GM23338 (cell line): ENCODE data around the gene MMP19. TPM values are rescaled to one million over a fixed set of nuclear protein-coding genes. Genes with fewer than 3 reads are reported as not detected.

ENCODE experiments used
- ATAC-seq: fragments of 200-7000 bp; cut with Tn5 transposase; 3 replicates; pipeline ENCODE4 v1.9.1; 2020
- DNase-seq: peaks from one replicate; pipeline ENCODE4 v3.0.0-alpha.2; 2015; ENCODE audit warnings: low spot score
- H2AFZ ChIP-seq: fragments of 200-600 bp; sonication (generic); 2 replicates; pipeline ENCODE4 v1.8.0; 2016; ENCODE audit warnings: antibody characterized with exemption, mild to moderate bottlenecking, moderate library complexity
- H3F3A ChIP-seq: fragments of 200-600 bp; sonication (generic); replicated peaks from 2 replicates; pipeline ENCODE4 v1.8.0; 2017; ENCODE audit warnings: antibody characterized with exemption, mixed run types, low read depth
- H3K27ac ChIP-seq: fragments of 200-600 bp; sonication (generic); 2 replicates; pipeline ENCODE4 v1.6.1; 2016; ENCODE audit warnings: low read depth
- H3K27me3 ChIP-seq: fragments of 200-600 bp; sonication (generic); 2 replicates; pipeline ENCODE4 v1.8.0; 2016; ENCODE audit warnings: mild to moderate bottlenecking, mixed run types, moderate library complexity; ENCODE audit not compliant: insufficient read depth
- H3K36me3 ChIP-seq: fragments of 200-600 bp; sonication (generic); 2 replicates; pipeline ENCODE4 v1.8.0; 2016; ENCODE audit warnings: mild to moderate bottlenecking; ENCODE audit not compliant: insufficient read depth
- H3K4me1 ChIP-seq: fragments of 200-600 bp; sonication (generic); 2 replicates; pipeline ENCODE4 v1.8.0; 2016; ENCODE audit warnings: mild to moderate bottlenecking, moderate library complexity; ENCODE audit not compliant: insufficient read depth
- H3K4me2 ChIP-seq: fragments of 200-600 bp; sonication (generic); 2 replicates; pipeline ENCODE4 v1.7.1; 2017; ENCODE audit warnings: mixed run types
- H3K4me3 ChIP-seq: fragments of 200-600 bp; sonication (generic); 2 replicates; pipeline ENCODE4 v1.6.1; 2016; ENCODE audit warnings: mixed run types
- H3K79me2 ChIP-seq: fragments of 200-600 bp; sonication (generic); replicated peaks from 2 replicates; pipeline ENCODE4 v1.8.0; 2017; ENCODE audit warnings: mild to moderate bottlenecking; ENCODE audit not compliant: insufficient read depth
- H3K9me2 ChIP-seq: fragments of 200-600 bp; sonication (generic); 2 replicates; pipeline ENCODE4 v1.8.0; 2017; ENCODE audit not compliant: insufficient read depth
- H4K20me1 ChIP-seq: fragments of 200-600 bp; sonication (generic); replicated peaks from 2 replicates; pipeline ENCODE4 v1.8.0; 2017; ENCODE audit warnings: mild to moderate bottlenecking; ENCODE audit not compliant: insufficient read depth
- H3K27ac Mint-ChIP-seq: 2 replicates; pipeline ENCODE4 v1.8.0; 2020; ENCODE audit warnings: inconsistent platforms, mild to moderate bottlenecking, moderate library complexity, mixed read lengths
- H3K27me3 Mint-ChIP-seq: 3 replicates; pipeline ENCODE4 v1.8.0; 2022; ENCODE audit warnings: low read depth, mild to moderate bottlenecking, moderate library complexity, mixed read lengths, inconsistent platforms; ENCODE audit not compliant: insufficient read depth, poor library complexity
- H3K36me3 Mint-ChIP-seq: 3 replicates; pipeline ENCODE4 v1.8.0; 2021; ENCODE audit warnings: low read depth, mild to moderate bottlenecking, inconsistent platforms, moderate library complexity, mixed read lengths
- H3K4me1 Mint-ChIP-seq: 3 replicates; pipeline ENCODE4 v1.8.0; 2020; ENCODE audit warnings: mild to moderate bottlenecking, inconsistent platforms, mixed read lengths
- H3K4me3 Mint-ChIP-seq: 3 replicates; pipeline ENCODE4 v1.8.0; 2021; ENCODE audit warnings: moderate library complexity, mild to moderate bottlenecking, inconsistent platforms, mixed read lengths
- H3K9me3 Mint-ChIP-seq: 3 replicates; pipeline ENCODE4 v1.8.0; 2020; ENCODE audit warnings: moderate library complexity, mild to moderate bottlenecking, inconsistent platforms, mixed read lengths
- CREB1 ChIP-seq: fragments of 250-450 bp; sonication (Bioruptor Pico); IDR thresholded peaks from 2 replicates; pipeline ENCODE4 v1.5.0; 2020; ENCODE audit warnings: low read depth, mild to moderate bottlenecking, moderate library complexity
- EZH2phosphoT487 ChIP-seq: fragments of 200-600 bp; sonication (generic); IDR thresholded peaks from one replicate; pipeline ENCODE4 v1.8.1; 2018; ENCODE audit warnings: antibody characterized with exemption; ENCODE audit not compliant: unreplicated experiment
- JUNB ChIP-seq: IDR thresholded peaks from one replicate; pipeline ENCODE4 v1.6.1; 2016; ENCODE audit warnings: antibody characterized with exemption; ENCODE audit not compliant: unreplicated experiment
- NANOG ChIP-seq: IDR thresholded peaks from 2 replicates; pipeline ENCODE4 v1.6.1; 2016; ENCODE audit warnings: antibody characterized with exemption, borderline replicate concordance
- POLR2AphosphoS5 ChIP-seq: IDR thresholded peaks from 2 replicates; pipeline ENCODE4 v1.6.1; 2016; ENCODE audit warnings: antibody characterized with exemption, low read depth
- STAT1 ChIP-seq: IDR thresholded peaks from one replicate; pipeline ENCODE4 v1.6.1; 2016; ENCODE audit warnings: antibody characterized with exemption; ENCODE audit not compliant: unreplicated experiment
- ZNF114 ChIP-seq: fragments of 250-450 bp; sonication (Bioruptor Pico); IDR thresholded peaks from 2 replicates; pipeline ENCODE4 v1.5.0; 2020; ENCODE audit warnings: mild to moderate bottlenecking, moderate library complexity
- ZNF331 ChIP-seq: fragments of 250-450 bp; sonication (Bioruptor Pico); IDR thresholded peaks from 2 replicates; pipeline ENCODE4 v1.5.0; 2020; ENCODE audit warnings: low read depth, mild to moderate bottlenecking, moderate library complexity
- polyA plus RNA-seq: library from polyadenylated mRNA; unstranded; fragments of >200 nt; fragmentation: Nextera tagmentation; extraction: Ambion mirVana; gene quantifications from 2 replicates; pipeline ENCODE4 v1.2.1, GENCODE V29; 2016
- total RNA-seq: library from RNA; depleted of rRNA; stranded (reverse); fragments of >200 nt; shearing (Covaris generic); gene quantifications from 2 replicates; pipeline ENCODE4 v1.2.3, GENCODE V29; 2014
- TF ChIP-seq, protein P1 (sequence below): fragments of 250-450 bp; sonication (Bioruptor Pico); IDR thresholded peaks from 2 replicates; pipeline ENCODE4 v1.5.0; 2020; ENCODE audit warnings: mild to moderate bottlenecking, moderate library complexity
- TF ChIP-seq, protein P2 (sequence below), 2 experiments: fragments of 200-600 bp in 1 of 2; sonication (generic) in 1 of 2; conservative IDR thresholded peaks; 2 replicates each; pipeline versions ENCODE4 v1.5.1 to v1.6.1; 2016 to 2017; ENCODE audit warnings: antibody characterized with exemption in 2 of 2, low read depth in 2 of 2, mild to moderate bottlenecking in 2 of 2, moderate library complexity in 1 of 2
- TF ChIP-seq, protein P3 (sequence below): IDR thresholded peaks from 2 replicates; pipeline ENCODE4 v1.6.1; 2016; ENCODE audit warnings: antibody characterized with exemption

MMP19 gene
- total and polyA plus RNA-seq, 2 experiments from 2014 or later = 1.4 to 1.5 TPM

DNA sequence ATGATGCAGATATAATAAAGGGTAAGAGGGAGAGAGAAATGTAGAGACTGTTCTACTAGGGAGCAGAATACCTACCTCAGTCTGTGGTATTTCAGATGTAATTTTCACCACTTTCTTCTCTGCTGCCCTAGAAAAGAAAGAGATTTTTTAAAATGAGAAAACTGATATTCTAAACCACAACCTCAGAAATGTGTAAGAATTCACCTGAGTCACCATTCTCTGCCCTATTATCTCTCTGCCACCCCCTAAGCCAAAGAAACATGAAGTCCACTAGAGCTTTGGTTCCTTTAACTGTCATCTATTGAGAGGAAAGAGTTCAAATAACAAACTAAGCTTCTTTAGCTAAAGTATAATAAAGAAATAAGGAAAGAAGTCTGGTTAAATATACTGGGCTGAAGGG, 46.8 kb downstream of the MMP19 start:
- H3K4me1 Mint-ChIP-seq = peaks cover 6% of the 10 kb centered on the region
- Histone ChIP-seq H3K27me3 (no peaks in the 10 kb centered on the region), H3K4me3 (no peak overlapping the region), H3K36me3 (peaks cover 48% of the 10 kb centered on the region), H3F3A (peaks cover 10% of the 10 kb centered on the region), H4K20me1 (peaks cover 10% of the 10 kb centered on the region), H3K4me1 (peaks cover 4% of the 10 kb centered on the region; the same call in 1 of the 2 replicates), H3K79me2 (peaks cover 22% of the 10 kb centered on the region), H3K4me2 (no peak overlapping the region), H3K27ac (no peak overlapping the region), H2AFZ (no peak overlapping the region), H3K9me2 (no peaks in the 10 kb centered on the region)
- no peaks in the 10 kb centered on the region for H3K27me3 Mint-ChIP-seq
- no peak overlapping the region for H3K27ac Mint-ChIP-seq
- no peak overlapping the region for H3K4me3 Mint-ChIP-seq
- TF ChIP-seq EZH2phosphoT487 = no peak
- no peak for TF ChIP-seq STAT1
- TF ChIP-seq ZNF114 (CRISPR knock-in tag) = no peak
- TF ChIP-seq POLR2AphosphoS5 = no peak
- TF ChIP-seq JUNB = no peak
- DNase-seq (no peak), ATAC-seq (no peak)
- peaks cover 82% of the 10 kb centered on the region for H3K36me3 Mint-ChIP-seq
- no peaks in the 10 kb centered on the region for H3K9me3 Mint-ChIP-seq

DNA sequence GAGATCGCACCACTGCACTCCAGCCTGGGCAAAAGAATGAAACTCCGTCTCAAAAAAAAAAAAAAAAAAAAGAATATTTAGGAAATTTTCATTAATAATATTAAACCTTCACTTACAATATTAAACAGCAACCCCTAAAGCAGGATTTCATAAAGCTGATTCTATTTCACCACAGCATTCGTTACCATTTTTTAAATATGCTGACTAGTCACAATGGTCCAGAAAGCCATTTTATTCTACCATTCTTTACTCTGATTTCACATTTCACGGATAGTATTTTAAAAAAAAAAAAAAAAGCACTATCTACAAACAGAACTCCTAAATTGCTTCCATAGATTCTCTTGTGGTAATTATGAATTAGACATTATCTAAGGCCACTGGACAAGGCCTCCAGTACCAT, 52.8 kb downstream of the MMP19 start:
- no peak overlapping the region for H3K27ac ChIP-seq
- Mint-ChIP-seq H3K36me3 (peaks cover 87% of the 10 kb centered on the region), H3K27me3 (no peaks in the 10 kb centered on the region), H3K9me3 (no peaks in the 10 kb centered on the region), H3K27ac (no peak overlapping the region), H3K4me3 (no peak overlapping the region), H3K4me1 (no peaks in the 10 kb centered on the region)
- H3K4me3 ChIP-seq = no peak overlapping the region
- H2AFZ ChIP-seq = no peak overlapping the region
- peaks cover 64% of the 10 kb centered on the region for H3K36me3 ChIP-seq
- no peak for ATAC-seq
- TF ChIP-seq, protein P1, sequence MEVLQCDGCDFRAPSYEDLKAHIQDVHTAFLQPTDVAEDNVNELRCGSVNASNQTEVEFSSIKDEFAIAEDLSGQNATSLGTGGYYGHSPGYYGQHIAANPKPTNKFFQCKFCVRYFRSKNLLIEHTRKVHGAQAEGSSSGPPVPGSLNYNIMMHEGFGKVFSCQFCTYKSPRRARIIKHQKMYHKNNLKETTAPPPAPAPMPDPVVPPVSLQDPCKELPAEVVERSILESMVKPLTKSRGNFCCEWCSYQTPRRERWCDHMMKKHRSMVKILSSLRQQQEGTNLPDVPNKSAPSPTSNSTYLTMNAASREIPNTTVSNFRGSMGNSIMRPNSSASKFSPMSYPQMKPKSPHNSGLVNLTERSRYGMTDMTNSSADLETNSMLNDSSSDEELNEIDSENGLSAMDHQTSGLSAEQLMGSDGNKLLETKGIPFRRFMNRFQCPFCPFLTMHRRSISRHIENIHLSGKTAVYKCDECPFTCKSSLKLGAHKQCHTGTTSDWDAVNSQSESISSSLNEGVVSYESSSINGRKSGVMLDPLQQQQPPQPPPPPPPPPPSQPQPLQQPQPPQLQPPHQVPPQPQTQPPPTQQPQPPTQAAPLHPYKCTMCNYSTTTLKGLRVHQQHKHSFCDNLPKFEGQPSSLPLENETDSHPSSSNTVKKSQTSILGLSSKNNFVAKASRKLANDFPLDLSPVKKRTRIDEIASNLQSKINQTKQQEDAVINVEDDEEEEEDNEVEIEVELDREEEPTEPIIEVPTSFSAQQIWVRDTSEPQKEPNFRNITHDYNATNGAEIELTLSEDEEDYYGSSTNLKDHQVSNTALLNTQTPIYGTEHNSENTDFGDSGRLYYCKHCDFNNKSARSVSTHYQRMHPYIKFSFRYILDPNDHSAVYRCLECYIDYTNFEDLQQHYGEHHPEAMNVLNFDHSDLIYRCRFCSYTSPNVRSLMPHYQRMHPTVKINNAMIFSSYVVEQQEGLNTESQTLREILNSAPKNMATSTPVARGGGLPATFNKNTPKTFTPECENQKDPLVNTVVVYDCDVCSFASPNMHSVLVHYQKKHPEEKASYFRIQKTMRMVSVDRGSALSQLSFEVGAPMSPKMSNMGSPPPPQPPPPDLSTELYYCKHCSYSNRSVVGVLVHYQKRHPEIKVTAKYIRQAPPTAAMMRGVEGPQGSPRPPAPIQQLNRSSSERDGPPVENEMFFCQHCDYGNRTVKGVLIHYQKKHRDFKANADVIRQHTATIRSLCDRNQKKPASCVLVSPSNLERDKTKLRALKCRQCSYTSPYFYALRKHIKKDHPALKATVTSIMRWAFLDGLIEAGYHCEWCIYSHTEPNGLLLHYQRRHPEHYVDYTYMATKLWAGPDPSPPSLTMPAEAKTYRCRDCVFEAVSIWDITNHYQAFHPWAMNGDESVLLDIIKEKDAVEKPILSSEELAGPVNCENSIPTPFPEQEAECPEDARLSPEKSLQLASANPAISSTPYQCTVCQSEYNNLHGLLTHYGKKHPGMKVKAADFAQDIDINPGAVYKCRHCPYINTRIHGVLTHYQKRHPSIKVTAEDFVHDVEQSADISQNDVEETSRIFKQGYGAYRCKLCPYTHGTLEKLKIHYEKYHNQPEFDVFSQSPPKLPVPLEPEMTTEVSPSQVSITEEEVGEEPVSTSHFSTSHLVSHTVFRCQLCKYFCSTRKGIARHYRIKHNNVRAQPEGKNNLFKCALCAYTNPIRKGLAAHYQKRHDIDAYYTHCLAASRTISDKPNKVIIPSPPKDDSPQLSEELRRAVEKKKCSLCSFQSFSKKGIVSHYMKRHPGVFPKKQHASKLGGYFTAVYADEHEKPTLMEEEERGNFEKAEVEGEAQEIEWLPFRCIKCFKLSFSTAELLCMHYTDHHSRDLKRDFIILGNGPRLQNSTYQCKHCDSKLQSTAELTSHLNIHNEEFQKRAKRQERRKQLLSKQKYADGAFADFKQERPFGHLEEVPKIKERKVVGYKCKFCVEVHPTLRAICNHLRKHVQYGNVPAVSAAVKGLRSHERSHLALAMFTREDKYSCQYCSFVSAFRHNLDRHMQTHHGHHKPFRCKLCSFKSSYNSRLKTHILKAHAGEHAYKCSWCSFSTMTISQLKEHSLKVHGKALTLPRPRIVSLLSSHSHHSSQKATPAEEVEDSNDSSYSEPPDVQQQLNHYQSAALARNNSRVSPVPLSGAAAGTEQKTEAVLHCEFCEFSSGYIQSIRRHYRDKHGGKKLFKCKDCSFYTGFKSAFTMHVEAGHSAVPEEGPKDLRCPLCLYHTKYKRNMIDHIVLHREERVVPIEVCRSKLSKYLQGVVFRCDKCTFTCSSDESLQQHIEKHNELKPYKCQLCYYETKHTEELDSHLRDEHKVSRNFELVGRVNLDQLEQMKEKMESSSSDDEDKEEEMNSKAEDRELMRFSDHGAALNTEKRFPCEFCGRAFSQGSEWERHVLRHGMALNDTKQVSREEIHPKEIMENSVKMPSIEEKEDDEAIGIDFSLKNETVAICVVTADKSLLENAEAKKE (CRISPR knock-in tag) = no peak
- TF ChIP-seq, protein P2, sequence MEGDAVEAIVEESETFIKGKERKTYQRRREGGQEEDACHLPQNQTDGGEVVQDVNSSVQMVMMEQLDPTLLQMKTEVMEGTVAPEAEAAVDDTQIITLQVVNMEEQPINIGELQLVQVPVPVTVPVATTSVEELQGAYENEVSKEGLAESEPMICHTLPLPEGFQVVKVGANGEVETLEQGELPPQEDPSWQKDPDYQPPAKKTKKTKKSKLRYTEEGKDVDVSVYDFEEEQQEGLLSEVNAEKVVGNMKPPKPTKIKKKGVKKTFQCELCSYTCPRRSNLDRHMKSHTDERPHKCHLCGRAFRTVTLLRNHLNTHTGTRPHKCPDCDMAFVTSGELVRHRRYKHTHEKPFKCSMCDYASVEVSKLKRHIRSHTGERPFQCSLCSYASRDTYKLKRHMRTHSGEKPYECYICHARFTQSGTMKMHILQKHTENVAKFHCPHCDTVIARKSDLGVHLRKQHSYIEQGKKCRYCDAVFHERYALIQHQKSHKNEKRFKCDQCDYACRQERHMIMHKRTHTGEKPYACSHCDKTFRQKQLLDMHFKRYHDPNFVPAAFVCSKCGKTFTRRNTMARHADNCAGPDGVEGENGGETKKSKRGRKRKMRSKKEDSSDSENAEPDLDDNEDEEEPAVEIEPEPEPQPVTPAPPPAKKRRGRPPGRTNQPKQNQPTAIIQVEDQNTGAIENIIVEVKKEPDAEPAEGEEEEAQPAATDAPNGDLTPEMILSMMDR (conservative IDR thresholded peaks at IDR 0.05; ENCODE audit: low read depth in 2 of 2) = no peak
- TF ChIP-seq ZNF114 (CRISPR knock-in tag) (no peak), EZH2phosphoT487 (no peak), STAT1 (no peak), NANOG (no peak), JUNB (no peak), ZNF331 (CRISPR knock-in tag) (no peak), POLR2AphosphoS5 (no peak), CREB1 (CRISPR knock-in tag) (no peak)
- TF ChIP-seq, protein P3, sequence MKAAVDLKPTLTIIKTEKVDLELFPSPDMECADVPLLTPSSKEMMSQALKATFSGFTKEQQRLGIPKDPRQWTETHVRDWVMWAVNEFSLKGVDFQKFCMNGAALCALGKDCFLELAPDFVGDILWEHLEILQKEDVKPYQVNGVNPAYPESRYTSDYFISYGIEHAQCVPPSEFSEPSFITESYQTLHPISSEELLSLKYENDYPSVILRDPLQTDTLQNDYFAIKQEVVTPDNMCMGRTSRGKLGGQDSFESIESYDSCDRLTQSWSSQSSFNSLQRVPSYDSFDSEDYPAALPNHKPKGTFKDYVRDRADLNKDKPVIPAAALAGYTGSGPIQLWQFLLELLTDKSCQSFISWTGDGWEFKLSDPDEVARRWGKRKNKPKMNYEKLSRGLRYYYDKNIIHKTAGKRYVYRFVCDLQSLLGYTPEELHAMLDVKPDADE = no peak
- H3K4me2 ChIP-seq = no peak overlapping the region
- H3K9me2 ChIP-seq = no peaks in the 10 kb centered on the region
- H3K4me1 ChIP-seq = no peaks in the 10 kb centered on the region
- DNase-seq = no peak
- 0 out of 2 replicates have a peak, but pooled peaks cover 8% of the 10 kb centered on the region for H3F3A ChIP-seq
- peaks cover 11% of the 10 kb centered on the region; the same call in 1 of the 2 replicates for H4K20me1 ChIP-seq
- H3K27me3 ChIP-seq = no peaks in the 10 kb centered on the region
- 0 out of 2 replicates have a peak, but pooled peaks cover 11% of the 10 kb centered on the region for H3K79me2 ChIP-seq
